ENCODE data around the gene PIBF1. TPM values are rescaled to one million over a fixed set of nuclear protein-coding genes. Genes with fewer than 3 reads are reported as not detected.

PIBF1 gene
- total RNA-seq, 1 experiment from 2014 or later = 12.9 TPM

DNA sequence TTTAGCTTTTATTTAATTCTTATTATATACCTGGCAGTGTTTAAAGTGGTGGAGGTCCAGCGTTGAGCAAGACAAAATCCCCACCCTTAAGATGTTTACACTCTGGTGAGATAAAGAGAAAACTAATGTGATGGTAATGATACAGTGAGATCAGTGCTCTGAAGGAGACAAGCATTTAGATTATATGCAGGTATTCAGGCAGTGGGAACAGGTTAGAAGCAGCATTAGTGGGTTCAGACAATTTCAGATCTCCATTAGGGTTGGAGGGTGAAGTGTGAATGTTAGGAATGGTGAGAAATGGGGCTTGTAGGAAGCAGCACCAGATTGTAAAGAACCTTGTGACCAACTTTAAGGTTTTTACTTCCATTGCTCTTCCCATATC, 39.0 kb downstream of the PIBF1 start (continued):
- TF ChIP-seq, protein P1, sequence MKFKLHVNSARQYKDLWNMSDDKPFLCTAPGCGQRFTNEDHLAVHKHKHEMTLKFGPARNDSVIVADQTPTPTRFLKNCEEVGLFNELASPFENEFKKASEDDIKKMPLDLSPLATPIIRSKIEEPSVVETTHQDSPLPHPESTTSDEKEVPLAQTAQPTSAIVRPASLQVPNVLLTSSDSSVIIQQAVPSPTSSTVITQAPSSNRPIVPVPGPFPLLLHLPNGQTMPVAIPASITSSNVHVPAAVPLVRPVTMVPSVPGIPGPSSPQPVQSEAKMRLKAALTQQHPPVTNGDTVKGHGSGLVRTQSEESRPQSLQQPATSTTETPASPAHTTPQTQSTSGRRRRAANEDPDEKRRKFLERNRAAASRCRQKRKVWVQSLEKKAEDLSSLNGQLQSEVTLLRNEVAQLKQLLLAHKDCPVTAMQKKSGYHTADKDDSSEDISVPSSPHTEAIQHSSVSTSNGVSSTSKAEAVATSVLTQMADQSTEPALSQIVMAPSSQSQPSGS (CRISPR knock-in tag; IDR thresholded peaks at IDR 0.05; ENCODE audit: borderline replicate concordance, low read depth) = no peak
- no peak for TF ChIP-seq ZNF416 (CRISPR knock-in tag; IDR thresholded peaks at IDR 0.05)

DNA sequence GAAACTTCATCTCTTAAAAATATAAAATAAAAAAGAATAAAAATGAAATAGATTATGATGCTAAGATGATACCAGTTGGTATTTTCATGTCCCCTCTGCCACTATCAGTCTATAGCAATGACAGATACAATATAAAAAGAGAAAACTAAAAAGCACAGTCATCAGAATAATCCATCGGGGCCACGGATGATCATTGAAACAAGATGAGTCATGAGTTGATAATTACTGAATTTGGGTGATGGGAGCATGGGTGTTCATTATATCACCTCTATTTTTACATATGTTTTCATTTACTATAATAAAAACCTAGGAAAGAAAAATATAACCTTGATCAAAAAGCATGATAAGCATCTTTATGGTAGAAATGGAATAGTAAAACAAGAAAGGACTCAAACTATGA, 41.1 kb downstream of the PIBF1 start:
- ChIA-PET CTCF (no interaction called here), POLR2A (no interaction called here)
- H3K27me3 Mint-ChIP-seq (ENCODE audit: low read depth) = no peaks in the 10 kb centered on the region
- H3K4me3 Mint-ChIP-seq = no peak overlapping the region
- H3K27ac Mint-ChIP-seq = no peak overlapping the region
- DNase-seq (ENCODE audit: low spot score) (no peak), ATAC-seq (no peak)
- H3K4me1 Mint-ChIP-seq = peaks cover 10% of the 10 kb centered on the region
- peaks cover 3% of the 10 kb centered on the region for H3K9me3 Mint-ChIP-seq
- H3K36me3 Mint-ChIP-seq = peaks cover 12% of the 10 kb centered on the region
- TF ChIP-seq, protein P2, sequence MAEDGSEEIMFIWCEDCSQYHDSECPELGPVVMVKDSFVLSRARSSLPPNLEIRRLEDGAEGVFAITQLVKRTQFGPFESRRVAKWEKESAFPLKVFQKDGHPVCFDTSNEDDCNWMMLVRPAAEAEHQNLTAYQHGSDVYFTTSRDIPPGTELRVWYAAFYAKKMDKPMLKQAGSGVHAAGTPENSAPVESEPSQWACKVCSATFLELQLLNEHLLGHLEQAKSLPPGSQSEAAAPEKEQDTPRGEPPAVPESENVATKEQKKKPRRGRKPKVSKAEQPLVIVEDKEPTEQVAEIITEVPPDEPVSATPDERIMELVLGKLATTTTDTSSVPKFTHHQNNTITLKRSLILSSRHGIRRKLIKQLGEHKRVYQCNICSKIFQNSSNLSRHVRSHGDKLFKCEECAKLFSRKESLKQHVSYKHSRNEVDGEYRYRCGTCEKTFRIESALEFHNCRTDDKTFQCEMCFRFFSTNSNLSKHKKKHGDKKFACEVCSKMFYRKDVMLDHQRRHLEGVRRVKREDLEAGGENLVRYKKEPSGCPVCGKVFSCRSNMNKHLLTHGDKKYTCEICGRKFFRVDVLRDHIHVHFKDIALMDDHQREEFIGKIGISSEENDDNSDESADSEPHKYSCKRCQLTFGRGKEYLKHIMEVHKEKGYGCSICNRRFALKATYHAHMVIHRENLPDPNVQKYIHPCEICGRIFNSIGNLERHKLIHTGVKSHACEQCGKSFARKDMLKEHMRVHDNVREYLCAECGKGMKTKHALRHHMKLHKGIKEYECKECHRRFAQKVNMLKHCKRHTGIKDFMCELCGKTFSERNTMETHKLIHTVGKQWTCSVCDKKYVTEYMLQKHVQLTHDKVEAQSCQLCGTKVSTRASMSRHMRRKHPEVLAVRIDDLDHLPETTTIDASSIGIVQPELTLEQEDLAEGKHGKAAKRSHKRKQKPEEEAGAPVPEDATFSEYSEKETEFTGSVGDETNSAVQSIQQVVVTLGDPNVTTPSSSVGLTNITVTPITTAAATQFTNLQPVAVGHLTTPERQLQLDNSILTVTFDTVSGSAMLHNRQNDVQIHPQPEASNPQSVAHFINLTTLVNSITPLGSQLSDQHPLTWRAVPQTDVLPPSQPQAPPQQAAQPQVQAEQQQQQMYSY (CRISPR knock-in tag; IDR thresholded peaks at IDR 0.05) = no peak

DNA sequence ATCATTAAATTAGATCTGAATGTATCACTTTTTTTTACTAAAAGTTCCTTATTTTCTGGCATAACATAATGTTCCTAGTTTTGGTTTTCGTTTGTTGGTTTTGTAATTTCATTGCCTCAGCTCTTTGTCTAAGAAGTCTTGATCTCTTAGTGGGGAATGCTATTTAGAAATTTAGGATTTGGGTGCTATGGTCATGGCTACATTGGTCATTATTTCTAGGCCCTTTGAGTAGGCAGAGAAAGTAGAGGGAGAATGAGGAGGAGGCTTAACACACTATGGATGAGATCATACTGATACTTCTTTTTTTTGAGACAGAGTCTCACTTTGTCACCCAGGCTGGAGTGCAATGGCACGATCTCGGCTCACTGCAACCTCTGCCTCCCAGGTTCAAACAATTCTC, 41.8 kb downstream of the PIBF1 start:
- POLR2A ChIA-PET = no interaction called here
- no peak overlapping the region for H3K4me3 Mint-ChIP-seq
- CTCF ChIA-PET = no interaction called here

More for the DNA sequence above, 41.8 kb downstream of the PIBF1 start:
- DNase-seq (ENCODE audit: low spot score) (no peak), ATAC-seq (no peak)
- peaks cover 3% of the 10 kb centered on the region for H3K9me3 Mint-ChIP-seq
- peaks cover 15% of the 10 kb centered on the region for H3K36me3 Mint-ChIP-seq
- H3K4me1 Mint-ChIP-seq = peaks cover 10% of the 10 kb centered on the region
- no peaks in the 10 kb centered on the region for H3K27me3 Mint-ChIP-seq (ENCODE audit: low read depth)
- TF ChIP-seq CBFB (CRISPR knock-in tag; IDR thresholded peaks at IDR 0.05; ENCODE audit: low read depth) (no peak), KAT7 (CRISPR knock-in tag; IDR thresholded peaks at IDR 0.05; ENCODE audit: borderline replicate concordance) (no peak), NR1H2 (CRISPR knock-in tag; IDR thresholded peaks at IDR 0.05) (no peak), GTF2I (CRISPR knock-in tag; conservative IDR thresholded peaks at IDR 0.05) (no peak), FOXK1 (CRISPR knock-in tag; IDR thresholded peaks at IDR 0.05) (no peak)
- TF ChIP-seq, protein P3, sequence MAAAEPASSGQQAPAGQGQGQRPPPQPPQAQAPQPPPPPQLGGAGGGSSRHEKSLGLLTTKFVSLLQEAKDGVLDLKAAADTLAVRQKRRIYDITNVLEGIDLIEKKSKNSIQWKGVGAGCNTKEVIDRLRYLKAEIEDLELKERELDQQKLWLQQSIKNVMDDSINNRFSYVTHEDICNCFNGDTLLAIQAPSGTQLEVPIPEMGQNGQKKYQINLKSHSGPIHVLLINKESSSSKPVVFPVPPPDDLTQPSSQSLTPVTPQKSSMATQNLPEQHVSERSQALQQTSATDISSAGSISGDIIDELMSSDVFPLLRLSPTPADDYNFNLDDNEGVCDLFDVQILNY (CRISPR knock-in tag; IDR thresholded peaks at IDR 0.05) = no peak
- TF ChIP-seq, protein P4, sequence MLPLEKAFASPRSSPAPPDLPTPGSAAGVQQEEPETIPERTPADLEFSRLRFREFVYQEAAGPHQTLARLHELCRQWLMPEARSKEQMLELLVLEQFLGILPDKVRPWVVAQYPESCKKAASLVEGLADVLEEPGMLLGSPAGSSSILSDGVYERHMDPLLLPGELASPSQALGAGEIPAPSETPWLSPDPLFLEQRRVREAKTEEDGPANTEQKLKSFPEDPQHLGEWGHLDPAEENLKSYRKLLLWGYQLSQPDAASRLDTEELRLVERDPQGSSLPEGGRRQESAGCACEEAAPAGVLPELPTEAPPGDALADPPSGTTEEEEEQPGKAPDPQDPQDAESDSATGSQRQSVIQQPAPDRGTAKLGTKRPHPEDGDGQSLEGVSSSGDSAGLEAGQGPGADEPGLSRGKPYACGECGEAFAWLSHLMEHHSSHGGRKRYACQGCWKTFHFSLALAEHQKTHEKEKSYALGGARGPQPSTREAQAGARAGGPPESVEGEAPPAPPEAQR (CRISPR knock-in tag; IDR thresholded peaks at IDR 0.05) = no peak
- TF ChIP-seq, protein P5, sequence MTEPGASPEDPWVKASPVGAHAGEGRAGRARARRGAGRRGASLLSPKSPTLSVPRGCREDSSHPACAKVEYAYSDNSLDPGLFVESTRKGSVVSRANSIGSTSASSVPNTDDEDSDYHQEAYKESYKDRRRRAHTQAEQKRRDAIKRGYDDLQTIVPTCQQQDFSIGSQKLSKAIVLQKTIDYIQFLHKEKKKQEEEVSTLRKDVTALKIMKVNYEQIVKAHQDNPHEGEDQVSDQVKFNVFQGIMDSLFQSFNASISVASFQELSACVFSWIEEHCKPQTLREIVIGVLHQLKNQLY (CRISPR knock-in tag; IDR thresholded peaks at IDR 0.05) = no peak
- TF ChIP-seq, protein P6, sequence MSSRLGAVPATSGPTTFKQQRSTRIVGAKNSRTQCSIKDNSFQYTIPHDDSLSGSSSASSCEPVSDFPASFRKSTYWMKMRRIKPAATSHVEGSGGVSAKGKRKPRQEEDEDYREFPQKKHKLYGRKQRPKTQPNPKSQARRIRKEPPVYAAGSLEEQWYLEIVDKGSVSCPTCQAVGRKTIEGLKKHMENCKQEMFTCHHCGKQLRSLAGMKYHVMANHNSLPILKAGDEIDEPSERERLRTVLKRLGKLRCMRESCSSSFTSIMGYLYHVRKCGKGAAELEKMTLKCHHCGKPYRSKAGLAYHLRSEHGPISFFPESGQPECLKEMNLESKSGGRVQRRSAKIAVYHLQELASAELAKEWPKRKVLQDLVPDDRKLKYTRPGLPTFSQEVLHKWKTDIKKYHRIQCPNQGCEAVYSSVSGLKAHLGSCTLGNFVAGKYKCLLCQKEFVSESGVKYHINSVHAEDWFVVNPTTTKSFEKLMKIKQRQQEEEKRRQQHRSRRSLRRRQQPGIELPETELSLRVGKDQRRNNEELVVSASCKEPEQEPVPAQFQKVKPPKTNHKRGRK (CRISPR knock-in tag; IDR thresholded peaks at IDR 0.05; ENCODE audit: borderline replicate concordance) = no peak
- H3K27ac Mint-ChIP-seq = 0 out of 2 replicates have a peak overlapping the region, but pooled peaks have one; percentile 70

Measured in WTC11 (cell line).